Measurements from ENCODE around the gene ADGRD2.

Gene ADGRD2

GRCh38 chr9:124482431-124483031 is 32.3 kb downstream of the ADGRD2 start:
- Histone ChIP-seq H3K27ac (ENCODE audit: low read depth, low read length) (no peak overlapping the region), H3K9me3 (ENCODE audit: control insufficient read depth in 5 of 5, low read length in 5 of 5) (peaks cover 0 to 6% (median 0%) of the 10 kb centered on the region in 5 donors), H3K27me3 (ENCODE audit: control insufficient read depth in 5 of 5, insufficient read depth in 4 of 5, low read length in 5 of 5) (peaks cover 27 to 70% (median 57%) of the 10 kb centered on the region in 5 donors), H3K4me1 (ENCODE audit: control insufficient read depth in 5 of 5, insufficient read depth in 5 of 5, low read length in 5 of 5) (peaks cover 0 to 4% (median 0%) of the 10 kb centered on the region in 5 donors), H3K9ac (ENCODE audit: low read length in 5 of 5) (no peak overlapping the region), H3K4me3 (ENCODE audit: low read depth in 1 of 5, low read length in 5 of 5) (no peak overlapping the region), H3K36me3 (ENCODE audit: control insufficient read depth in 5 of 5, insufficient read depth in 5 of 5, low read length in 5 of 5) (no peaks in the 10 kb centered on the region)

- no peak overlapping the region for H3K9ac ChIP-seq (ENCODE audit: low read length in 5 of 5)
- no peak overlapping the region for H3K27ac ChIP-seq (ENCODE audit: low read depth, low read length)
- peaks cover 0 to 6% (median 0%) of the 10 kb centered on the region in 5 donors for H3K9me3 ChIP-seq (ENCODE audit: control insufficient read depth in 5 of 5, low read length in 5 of 5)
- no peaks in the 10 kb centered on the region for H3K36me3 ChIP-seq (ENCODE audit: control insufficient read depth in 5 of 5, insufficient read depth in 5 of 5, low read length in 5 of 5)
- H3K4me3 ChIP-seq (ENCODE audit: low read depth in 1 of 5, low read length in 5 of 5), result no peak overlapping the region
- no peaks in the 10 kb centered on the region for H3K4me1 ChIP-seq (ENCODE audit: control insufficient read depth in 5 of 5, insufficient read depth in 5 of 5, low read length in 5 of 5)
- peaks cover 22 to 67% (median 54%) of the 10 kb centered on the region in 5 donors for H3K27me3 ChIP-seq (ENCODE audit: control insufficient read depth in 5 of 5, insufficient read depth in 4 of 5, low read length in 5 of 5)
Measured at GRCh38 chr9:124483481-124483880, 33.2 kb downstream of the ADGRD2 start.

- peaks cover 0 to 6% (median 0%) of the 10 kb centered on the region in 5 donors for H3K9me3 ChIP-seq (ENCODE audit: control insufficient read depth in 5 of 5, low read length in 5 of 5)
- no peak overlapping the region for H3K27ac ChIP-seq (ENCODE audit: low read depth, low read length)
- no peaks in the 10 kb centered on the region for H3K4me1 ChIP-seq (ENCODE audit: control insufficient read depth in 5 of 5, insufficient read depth in 5 of 5, low read length in 5 of 5)
- H3K36me3 ChIP-seq (ENCODE audit: control insufficient read depth in 5 of 5, insufficient read depth in 5 of 5, low read length in 5 of 5), result no peaks in the 10 kb centered on the region
- H3K9ac ChIP-seq (ENCODE audit: low read length in 5 of 5), result no peak overlapping the region
- no peak overlapping the region for H3K4me3 ChIP-seq (ENCODE audit: low read depth in 1 of 5, low read length in 5 of 5)
- peaks cover 14 to 65% (median 43%) of the 10 kb centered on the region in 5 donors for H3K27me3 ChIP-seq (ENCODE audit: control insufficient read depth in 5 of 5, insufficient read depth in 4 of 5, low read length in 5 of 5)
Measured at GRCh38 chr9:124485201-124485600, 35.0 kb downstream of the ADGRD2 start.

DNA sequence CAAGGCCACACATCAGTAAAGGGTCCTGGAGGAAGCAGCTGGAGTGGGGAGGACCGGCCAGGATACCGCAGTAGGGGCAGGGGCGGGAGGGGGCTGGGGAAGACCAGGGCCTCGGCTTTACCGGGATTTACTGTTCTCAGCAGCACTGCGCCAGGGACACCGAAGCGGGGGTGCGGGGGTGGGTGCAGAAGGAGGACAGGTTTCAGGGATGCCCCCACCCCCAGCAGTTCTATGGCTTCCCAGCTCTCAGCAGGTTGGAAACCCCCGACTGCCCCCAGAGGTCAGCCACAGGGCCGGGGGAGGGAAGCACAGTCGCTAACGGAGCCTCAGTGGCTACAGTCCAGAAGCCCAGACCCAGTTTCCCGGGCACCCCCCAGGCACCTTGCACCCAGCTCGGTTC is 35.7 kb downstream of the ADGRD2 start:
- Histone ChIP-seq H3K9me3 (ENCODE audit: control insufficient read depth in 5 of 5, low read length in 5 of 5) (peaks cover 0 to 6% (median 0%) of the 10 kb centered on the region in 5 donors), H3K27ac (ENCODE audit: low read depth, low read length) (no peak overlapping the region), H3K36me3 (ENCODE audit: control insufficient read depth in 5 of 5, insufficient read depth in 5 of 5, low read length in 5 of 5) (no peaks in the 10 kb centered on the region), H3K4me3 (ENCODE audit: low read depth in 1 of 5, low read length in 5 of 5) (no peak overlapping the region), H3K4me1 (ENCODE audit: control insufficient read depth in 5 of 5, insufficient read depth in 5 of 5, low read length in 5 of 5) (no peaks in the 10 kb centered on the region), H3K9ac (ENCODE audit: low read length in 5 of 5) (no peak overlapping the region), H3K27me3 (ENCODE audit: control insufficient read depth in 5 of 5, insufficient read depth in 4 of 5, low read length in 5 of 5) (peaks cover 10 to 60% (median 40%) of the 10 kb centered on the region in 5 donors)

GRCh38 chr9:124486778-124487259 is 36.6 kb downstream of the ADGRD2 start:
- H3K4me3 ChIP-seq (ENCODE audit: low read depth in 1 of 5, low read length in 5 of 5), result no peak overlapping the region
- peaks cover 0 to 6% (median 0%) of the 10 kb centered on the region in 5 donors for H3K9me3 ChIP-seq (ENCODE audit: control insufficient read depth in 5 of 5, low read length in 5 of 5)
- no peak overlapping the region for H3K27ac ChIP-seq (ENCODE audit: low read depth, low read length)
- peaks cover 12 to 58% (median 43%) of the 10 kb centered on the region in 5 donors for H3K27me3 ChIP-seq (ENCODE audit: control insufficient read depth in 5 of 5, insufficient read depth in 4 of 5, low read length in 5 of 5)
- no peak overlapping the region for H3K9ac ChIP-seq (ENCODE audit: low read length in 5 of 5)
- no peaks in the 10 kb centered on the region for H3K36me3 ChIP-seq (ENCODE audit: control insufficient read depth in 5 of 5, insufficient read depth in 5 of 5, low read length in 5 of 5)
- no peaks in the 10 kb centered on the region for H3K4me1 ChIP-seq (ENCODE audit: control insufficient read depth in 5 of 5, insufficient read depth in 5 of 5, low read length in 5 of 5)

GRCh38 chr9:124487260-124488182 is 37.3 kb downstream of the ADGRD2 start:
- peaks cover 14 to 57% (median 40%) of the 10 kb centered on the region in 5 donors for H3K27me3 ChIP-seq (ENCODE audit: control insufficient read depth in 5 of 5, insufficient read depth in 4 of 5, low read length in 5 of 5)
- no peak overlapping the region for H3K4me3 ChIP-seq (ENCODE audit: low read depth in 1 of 5, low read length in 5 of 5)
- H3K27ac ChIP-seq (ENCODE audit: low read depth, low read length), result no peak overlapping the region
- peaks cover 0 to 6% (median 0%) of the 10 kb centered on the region in 5 donors for H3K9me3 ChIP-seq (ENCODE audit: control insufficient read depth in 5 of 5, low read length in 5 of 5)
- H3K9ac ChIP-seq (ENCODE audit: low read length in 5 of 5), result no peak overlapping the region
- H3K36me3 ChIP-seq (ENCODE audit: control insufficient read depth in 5 of 5, insufficient read depth in 5 of 5, low read length in 5 of 5), result no peaks in the 10 kb centered on the region
- H3K4me1 ChIP-seq (ENCODE audit: control insufficient read depth in 5 of 5, insufficient read depth in 5 of 5, low read length in 5 of 5), result no peaks in the 10 kb centered on the region

- H3K27me3 ChIP-seq (ENCODE audit: control insufficient read depth in 5 of 5, insufficient read depth in 4 of 5, low read length in 5 of 5), result peaks cover 18 to 49% (median 29%) of the 10 kb centered on the region in 5 donors
- no peaks in the 10 kb centered on the region for H3K4me1 ChIP-seq (ENCODE audit: control insufficient read depth in 5 of 5, insufficient read depth in 5 of 5, low read length in 5 of 5)
- H3K9ac ChIP-seq (ENCODE audit: low read length in 5 of 5), result no peak overlapping the region
- peaks cover 0 to 4% (median 0%) of the 10 kb centered on the region in 5 donors for H3K9me3 ChIP-seq (ENCODE audit: control insufficient read depth in 5 of 5, low read length in 5 of 5)
- no peaks in the 10 kb centered on the region for H3K36me3 ChIP-seq (ENCODE audit: control insufficient read depth in 5 of 5, insufficient read depth in 5 of 5, low read length in 5 of 5)
- H3K27ac ChIP-seq (ENCODE audit: low read depth, low read length), result no peak overlapping the region
- H3K4me3 ChIP-seq (ENCODE audit: low read depth in 1 of 5, low read length in 5 of 5), result no peak overlapping the region
Measured at GRCh38 chr9:124488641-124489210, 38.5 kb downstream of the ADGRD2 start.

GRCh38 chr9:124489222-124489621 is 39.0 kb downstream of the ADGRD2 start:
- no peak overlapping the region for H3K9ac ChIP-seq (ENCODE audit: low read length in 5 of 5)
- H3K36me3 ChIP-seq (ENCODE audit: control insufficient read depth in 5 of 5, insufficient read depth in 5 of 5, low read length in 5 of 5), result no peaks in the 10 kb centered on the region
- no peaks in the 10 kb centered on the region for H3K9me3 ChIP-seq (ENCODE audit: control insufficient read depth in 5 of 5, low read length in 5 of 5)
- H3K27ac ChIP-seq (ENCODE audit: low read depth, low read length), result no peak overlapping the region
- H3K27me3 ChIP-seq (ENCODE audit: control insufficient read depth in 5 of 5, insufficient read depth in 4 of 5, low read length in 5 of 5), result peaks cover 18 to 49% (median 26%) of the 10 kb centered on the region in 5 donors
- no peak overlapping the region for H3K4me3 ChIP-seq (ENCODE audit: low read depth in 1 of 5, low read length in 5 of 5)
- H3K4me1 ChIP-seq (ENCODE audit: control insufficient read depth in 5 of 5, insufficient read depth in 5 of 5, low read length in 5 of 5), result no peaks in the 10 kb centered on the region

DNA sequence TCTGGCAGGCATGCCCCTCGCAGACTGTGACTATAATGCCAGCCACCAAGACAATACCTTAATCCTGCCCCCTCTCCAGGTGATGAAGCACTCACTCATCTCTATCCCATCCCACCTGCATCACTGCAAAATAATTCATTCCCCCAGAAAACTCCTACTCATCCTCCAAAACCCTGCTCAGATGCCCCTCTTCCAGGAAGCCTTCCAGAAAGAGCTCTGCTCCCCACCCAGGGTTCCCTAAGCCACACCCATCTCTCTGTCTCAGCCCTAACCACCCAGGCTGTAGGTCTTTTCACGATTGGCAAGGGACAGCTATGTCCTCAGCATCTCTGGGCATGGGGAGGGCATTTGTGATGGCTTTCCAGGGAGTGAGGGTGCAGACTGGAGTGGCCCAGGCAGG is 39.8 kb downstream of the ADGRD2 start:
- no peak overlapping the region for H3K4me3 ChIP-seq (ENCODE audit: low read depth in 1 of 5, low read length in 5 of 5)

More for the DNA sequence above, 39.8 kb downstream of the ADGRD2 start:
- H3K27me3 ChIP-seq (ENCODE audit: control insufficient read depth in 5 of 5, insufficient read depth in 4 of 5, low read length in 5 of 5), result peaks cover 18 to 46% (median 28%) of the 10 kb centered on the region in 5 donors
- H3K9ac ChIP-seq (ENCODE audit: low read length in 5 of 5), result no peak overlapping the region
- H3K9me3 ChIP-seq (ENCODE audit: control insufficient read depth in 5 of 5, low read length in 5 of 5), result no peaks in the 10 kb centered on the region
- H3K27ac ChIP-seq (ENCODE audit: low read depth, low read length), result no peak overlapping the region
- no peaks in the 10 kb centered on the region for H3K4me1 ChIP-seq (ENCODE audit: control insufficient read depth in 5 of 5, insufficient read depth in 5 of 5, low read length in 5 of 5)
- no peaks in the 10 kb centered on the region for H3K36me3 ChIP-seq (ENCODE audit: control insufficient read depth in 5 of 5, insufficient read depth in 5 of 5, low read length in 5 of 5)

Measured in subcutaneous abdominal adipose tissue (tissue), 5 donors.